KG1 (cell line): ENCODE measurements around the gene RTL1.

Source experiments
- DNase-seq: peaks from one replicate; lab custom pipeline; 2025; lab: John Stamatoyannopoulos, UW

Gene RTL1

GRCh38 chr14:100846309-100846859, 57.1 kb downstream of the RTL1 start:
- DNase-seq: no peak

- no peak for DNase-seq
Observed at GRCh38 chr14:100845341-100845740, 58.2 kb downstream of the RTL1 start.

GRCh38 chr14:100844846-100845245, 58.7 kb downstream of the RTL1 start:
- no peak for DNase-seq

- no peak for DNase-seq
Observed at GRCh38 chr14:100844421-100844820, 59.1 kb downstream of the RTL1 start.

GRCh38 chr14:100844082-100844408, 59.5 kb downstream of the RTL1 start:
- no peak for DNase-seq

- no peak for DNase-seq
Observed at GRCh38 chr14:100842799-100843198, 60.7 kb downstream of the RTL1 start.

- no peak for DNase-seq
Observed at GRCh38 chr14:100841761-100842403, 61.6 kb downstream of the RTL1 start.

GRCh38 chr14:100841066-100841760, 62.3 kb downstream of the RTL1 start:
- no peak for DNase-seq

- no peak for DNase-seq
Observed at GRCh38 chr14:100840286-100841065, 63.0 kb downstream of the RTL1 start.

GRCh38 chr14:100839681-100840111, 63.8 kb downstream of the RTL1 start:
- no peak for DNase-seq

GRCh38 chr14:100839315-100839585, 64.3 kb downstream of the RTL1 start:
- no peak for DNase-seq

- DNase-seq: no peak
Observed at GRCh38 chr14:100838493-100839314, 64.8 kb downstream of the RTL1 start.

GRCh38 chr14:100837805-100838350, 65.6 kb downstream of the RTL1 start:
- DNase-seq: no peak

- no peak for DNase-seq
Observed at GRCh38 chr14:100836941-100837804, 66.3 kb downstream of the RTL1 start.

GRCh38 chr14:100836311-100836805, 67.2 kb downstream of the RTL1 start:
- no peak for DNase-seq

GRCh38 chr14:100835548-100836310, 67.8 kb downstream of the RTL1 start:
- no peak for DNase-seq

GRCh38 chr14:100834794-100835547, 68.6 kb downstream of the RTL1 start:
- DNase-seq: no peak

- DNase-seq: no peak
Observed at GRCh38 chr14:100834082-100834793, 69.3 kb downstream of the RTL1 start.
